Measurements from ENCODE around the gene LPXN.

The LPXN gene

GRCh38 chr11:58524232-58525036, 51.2 kb downstream of the LPXN start:
- peak; percentile 74 for DNase-seq (ENCODE audit: low spot score)

DNA sequence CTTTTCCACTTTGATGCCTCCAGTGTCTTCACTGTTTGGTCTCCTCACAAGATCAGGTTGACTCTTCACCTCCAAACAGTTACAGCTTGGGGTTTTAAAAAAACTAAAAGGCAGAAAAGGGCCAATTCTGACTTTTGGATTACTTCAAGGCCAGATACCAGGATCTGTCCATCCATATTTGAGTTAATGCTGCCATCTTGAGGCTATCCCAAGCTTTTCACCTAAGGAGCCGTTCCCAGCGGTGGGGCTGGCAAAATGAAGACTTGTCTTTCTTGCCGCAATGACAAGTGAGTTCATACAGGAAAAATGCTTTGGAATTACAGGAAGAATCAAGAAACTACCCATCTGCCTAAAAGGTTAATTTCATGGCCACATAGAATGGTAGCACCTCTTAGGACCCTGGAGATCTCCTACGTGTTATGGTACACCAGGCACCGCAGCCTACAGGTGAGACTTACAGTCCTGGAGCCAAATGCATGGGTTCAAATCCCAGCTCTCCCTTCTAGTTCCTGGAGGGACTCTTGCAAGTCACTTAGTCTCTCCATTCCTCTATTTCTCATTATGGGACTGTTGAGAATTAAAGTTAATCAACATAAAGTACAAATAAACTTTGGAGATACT, 61.8 kb downstream of the LPXN start:
- peak; percentile 18 for DNase-seq (ENCODE audit: low spot score)

DNA sequence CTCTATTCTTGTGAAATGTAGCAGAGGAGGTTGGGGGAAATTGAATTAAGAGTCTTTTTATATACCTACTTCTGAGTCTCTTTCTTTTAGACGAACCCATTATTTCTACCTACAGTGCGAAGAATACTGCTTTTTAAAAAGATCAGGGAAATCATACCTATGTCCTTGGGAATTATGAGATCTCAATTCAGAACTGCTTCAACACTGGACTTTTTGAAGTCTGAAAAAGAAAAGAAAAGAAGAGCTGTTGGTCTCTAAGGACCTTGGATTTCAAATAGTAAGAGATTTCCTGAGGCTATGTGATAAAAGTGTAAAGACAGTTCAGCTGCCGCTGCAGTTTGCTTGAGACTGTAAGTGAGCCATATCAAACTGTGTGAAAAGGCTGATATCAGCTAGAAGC, 64.0 kb downstream of the LPXN start:
- DNase-seq (ENCODE audit: low spot score): no peak

- no peak for DNase-seq (ENCODE audit: low spot score)
Observed at GRCh38 chr11:58509748-58510147, 65.9 kb downstream of the LPXN start.

- no peak for DNase-seq (ENCODE audit: low spot score)
Observed at GRCh38 chr11:58508814-58509213, 66.8 kb downstream of the LPXN start.

- DNase-seq (ENCODE audit: low spot score): no peak
Observed at GRCh38 chr11:58508005-58508404, 67.7 kb downstream of the LPXN start, which contains the start of gene OR5B21. OR5B21 (minus strand) TSS chr11:58508105; CDS start chr11:58508105, 0 bp downstream.

DNA sequence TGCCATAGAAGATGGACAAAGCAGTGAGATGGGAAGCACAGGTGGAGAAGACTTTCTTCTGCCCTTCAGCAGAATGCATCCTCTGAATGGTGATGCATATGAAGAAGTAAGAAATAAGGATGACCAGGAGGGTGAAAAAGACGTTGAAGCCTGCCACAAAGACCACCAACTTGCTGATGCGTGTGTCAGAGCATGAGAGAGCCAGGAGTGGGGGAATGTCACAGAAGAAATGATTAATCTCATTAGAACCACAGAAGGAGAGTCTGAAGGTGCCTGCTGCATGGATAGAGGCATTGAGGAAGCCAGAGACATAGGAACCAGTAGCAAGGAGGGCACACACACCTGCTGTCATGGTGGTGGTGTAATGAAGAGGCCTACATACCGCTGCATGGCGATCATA, 68.3 kb downstream of the LPXN start:
- no peak for DNase-seq (ENCODE audit: low spot score)

- no peak for DNase-seq (ENCODE audit: low spot score)
Observed at GRCh38 chr11:58506935-58507334, 68.7 kb downstream of the LPXN start.

GRCh38 chr11:58505849-58506248, 69.8 kb downstream of the LPXN start:
- no peak for DNase-seq (ENCODE audit: low spot score)

DNA sequence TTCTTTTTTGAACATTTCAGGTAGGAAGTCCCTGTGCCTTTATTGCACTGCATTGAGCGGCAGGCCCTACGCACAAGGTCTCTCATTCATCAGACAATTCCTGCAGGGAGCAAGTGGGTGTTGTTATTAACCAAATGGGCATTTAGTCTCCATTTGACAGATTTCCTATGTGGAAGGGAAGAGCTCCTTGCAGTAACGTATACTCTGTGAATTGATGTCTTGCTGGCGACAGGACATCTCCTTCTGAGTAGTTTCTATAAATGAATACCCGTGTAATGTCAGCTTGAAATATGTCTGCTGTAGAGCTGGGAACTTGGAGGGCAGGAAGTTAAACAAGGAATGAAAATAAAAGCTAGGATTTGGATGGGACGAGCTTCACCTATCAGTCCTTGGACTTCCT, 71.4 kb downstream of the LPXN start:
- DNase-seq (ENCODE audit: low spot score): no peak

DNA sequence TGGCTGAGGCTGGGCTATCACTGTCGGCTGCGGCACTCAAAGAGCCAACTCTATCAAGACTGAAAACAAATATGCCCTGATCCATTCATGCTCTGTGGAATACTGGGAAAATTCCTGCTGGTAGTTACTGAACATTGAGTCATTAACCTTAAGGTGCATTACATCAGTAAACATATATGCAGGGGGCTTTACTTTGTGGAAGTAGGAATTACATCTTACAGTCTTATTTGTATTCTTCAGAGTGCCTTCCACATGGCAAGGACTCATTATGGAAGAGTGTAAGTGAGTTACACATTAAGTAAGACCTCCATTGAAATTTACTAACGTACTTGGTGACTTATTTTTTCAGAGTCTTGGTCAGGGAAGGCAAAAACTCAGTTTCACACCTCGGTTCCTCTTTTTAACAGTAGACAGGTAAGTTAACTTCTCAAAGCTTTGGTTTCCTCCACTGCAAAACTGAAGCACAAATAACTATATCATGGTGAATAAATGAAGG, 72.2 kb downstream of the LPXN start:
- no peak for DNase-seq (ENCODE audit: low spot score)

- DNase-seq (ENCODE audit: low spot score): no peak
Observed at GRCh38 chr11:58502004-58502403, 73.7 kb downstream of the LPXN start.

- DNase-seq (ENCODE audit: low spot score): no peak
Observed at GRCh38 chr11:58498464-58498863, 77.2 kb downstream of the LPXN start.

DNA sequence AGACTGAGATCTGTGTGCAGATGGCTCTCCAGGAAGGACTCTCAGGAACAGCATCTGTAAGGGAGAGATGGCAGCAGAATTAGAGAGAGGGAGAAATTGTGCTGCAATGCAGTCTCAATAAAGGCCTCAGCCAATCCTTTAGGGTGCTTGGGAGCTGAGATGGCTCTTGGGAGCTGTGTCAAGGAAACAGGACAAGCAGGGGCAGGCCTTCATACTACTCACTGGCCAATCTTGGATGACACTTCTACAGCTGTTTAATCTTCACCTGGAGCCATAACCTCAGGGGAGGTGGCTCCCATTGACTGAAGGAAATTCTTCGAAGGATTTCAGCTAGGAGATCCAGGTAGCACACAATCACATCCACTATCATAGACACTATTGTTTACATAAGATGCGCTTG, 77.7 kb downstream of the LPXN start:
- no peak for DNase-seq (ENCODE audit: low spot score)

GRCh38 chr11:58495906-58496305, 79.8 kb downstream of the LPXN start:
- DNase-seq (ENCODE audit: low spot score): no peak

DNA sequence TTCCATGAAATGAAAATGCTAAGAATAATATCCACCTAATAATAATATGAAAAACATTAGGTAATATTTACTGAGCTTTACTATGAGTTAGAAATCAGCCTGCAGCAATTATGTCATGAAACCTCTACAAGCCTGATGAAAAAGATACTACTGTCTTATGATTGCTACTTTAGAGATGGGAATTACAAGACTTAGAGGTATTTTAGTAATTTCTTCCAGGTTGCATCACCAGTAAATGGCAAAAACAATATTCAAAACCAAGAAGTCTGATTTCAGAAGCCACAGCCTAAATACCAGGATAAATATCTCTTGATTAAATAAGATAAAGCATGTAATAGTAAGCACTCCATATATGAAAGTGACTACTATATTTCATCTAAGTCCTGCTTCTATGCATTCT, 81.6 kb downstream of the LPXN start:
- DNase-seq (ENCODE audit: low spot score): no peak

DNA sequence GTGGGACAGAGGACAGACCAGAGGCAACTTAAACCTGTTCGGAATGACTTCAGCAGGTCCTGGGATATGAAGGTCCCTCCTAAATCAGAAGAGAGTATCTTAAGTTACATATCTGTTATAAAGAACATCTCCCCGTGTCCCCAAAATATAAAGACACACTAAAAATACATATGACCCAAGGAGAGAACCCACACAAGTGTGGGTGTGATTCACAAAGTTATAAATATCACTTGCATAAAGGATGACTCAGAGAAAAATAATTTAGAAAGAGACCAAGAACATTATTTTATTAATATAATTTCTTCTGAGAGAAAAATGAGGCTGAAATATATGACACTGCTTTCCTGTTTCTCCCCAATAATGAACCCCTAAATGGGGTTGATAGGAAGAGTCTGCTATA, 82.0 kb downstream of the LPXN start:
- no peak for DNase-seq (ENCODE audit: low spot score)

DNA sequence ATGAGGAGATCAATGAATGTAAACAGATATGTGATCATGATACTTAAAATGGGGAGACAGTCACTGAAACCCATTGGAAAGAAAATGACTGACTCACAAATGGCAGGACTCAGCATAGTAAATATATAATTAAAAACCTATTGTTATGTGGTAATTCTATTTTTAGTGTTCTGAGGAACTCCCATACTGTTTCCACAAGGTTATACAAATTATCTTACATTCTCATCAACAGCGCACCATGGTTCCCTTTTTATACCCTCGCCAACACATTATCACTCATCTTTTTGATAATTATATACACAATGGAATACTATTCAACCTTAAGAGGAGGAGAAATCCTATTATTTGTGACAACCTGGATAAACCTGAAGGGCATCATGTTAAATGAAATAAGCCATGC, 84.8 kb downstream of the LPXN start:
- DNase-seq (ENCODE audit: low spot score): no peak

- no peak for DNase-seq (ENCODE audit: low spot score)
Observed at GRCh38 chr11:58487170-58487569, 88.5 kb downstream of the LPXN start.

GRCh38 chr11:58485961-58486360, 89.7 kb downstream of the LPXN start:
- DNase-seq (ENCODE audit: low spot score): no peak

Data from HuH-7 (cell line).